AG20443 (cell line): ENCODE data around the gene CLIC1.
A peak's percentile ranks its signal among the peaks of the same experiment; 100 is the strongest.

Experiments
- DNase-seq: peaks from one replicate; pipeline ENCODE4 v3.0.0; 2012; ENCODE audit warnings: low spot score, mixed read lengths

Gene CLIC1

DNA sequence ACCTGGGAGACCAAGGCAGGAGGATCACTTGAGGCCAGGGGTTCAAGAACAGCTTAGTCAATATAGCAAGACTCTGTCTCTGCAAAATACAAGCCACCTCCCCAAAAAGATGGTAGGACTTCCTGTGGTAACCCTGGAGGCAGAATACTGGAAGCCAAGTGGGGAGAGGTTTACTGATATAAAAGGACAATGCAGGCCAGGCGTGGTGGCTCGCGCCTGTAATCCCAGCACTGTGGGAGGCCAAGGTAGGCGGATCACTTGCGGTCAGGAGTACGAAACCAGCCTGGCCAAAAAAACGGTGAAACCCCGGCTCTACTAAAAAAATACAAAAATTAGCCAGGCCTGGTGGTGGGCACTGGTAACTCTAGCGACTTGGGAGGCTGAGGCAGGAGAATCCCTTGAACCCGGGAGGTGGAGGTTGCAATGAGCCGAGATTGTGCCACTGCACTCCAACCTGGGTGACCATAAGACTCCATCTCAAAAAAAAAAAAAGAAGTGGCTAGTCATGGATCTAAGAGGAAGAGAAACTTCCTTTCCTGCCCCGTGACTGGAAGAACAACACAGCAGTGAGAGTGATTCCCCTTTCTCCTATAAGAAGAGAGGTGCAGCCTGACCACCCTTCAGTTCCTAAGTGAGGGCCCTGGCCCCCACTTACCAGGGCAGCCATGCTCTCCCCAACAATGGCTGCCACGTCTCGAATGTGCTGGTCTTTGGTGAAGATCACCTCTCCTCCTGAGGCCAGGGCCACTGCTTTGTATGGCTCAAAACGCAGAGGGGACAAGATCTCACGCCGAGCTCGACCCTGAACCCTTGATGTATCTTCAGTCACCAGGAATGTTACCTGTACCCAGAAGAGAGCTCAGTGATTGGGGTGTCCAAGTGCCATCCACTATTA lies 32.3 kb upstream of the CLIC1 start:
- no peak for DNase-seq

DNA sequence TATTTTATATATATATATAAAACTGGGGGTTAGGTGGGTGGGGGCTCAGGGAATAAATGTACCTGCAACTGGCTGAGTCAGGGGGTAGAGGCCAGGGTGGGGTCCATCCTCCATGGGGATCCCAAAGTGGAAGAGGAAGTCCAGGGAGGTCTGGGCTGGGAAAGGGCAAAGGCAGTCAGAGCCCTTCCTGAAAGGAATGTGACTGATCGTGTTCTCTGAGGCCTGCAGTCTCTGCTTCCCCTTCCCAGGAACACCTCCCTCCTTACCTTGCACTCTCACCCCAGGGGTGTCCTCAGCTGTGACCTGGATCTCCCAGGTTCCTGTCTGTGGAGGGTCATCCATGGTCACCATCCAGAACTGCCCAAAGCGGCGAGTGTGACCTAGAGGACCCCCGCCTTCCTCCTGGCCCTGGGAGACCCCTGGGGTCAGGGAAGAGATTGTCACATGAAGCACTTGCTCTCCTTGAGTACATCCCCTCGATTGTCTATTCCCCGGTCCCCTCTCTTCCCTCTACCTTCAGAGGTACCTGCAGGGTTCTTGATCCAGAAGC lies 30.8 kb upstream of the CLIC1 start:
- no peak for DNase-seq

DNA sequence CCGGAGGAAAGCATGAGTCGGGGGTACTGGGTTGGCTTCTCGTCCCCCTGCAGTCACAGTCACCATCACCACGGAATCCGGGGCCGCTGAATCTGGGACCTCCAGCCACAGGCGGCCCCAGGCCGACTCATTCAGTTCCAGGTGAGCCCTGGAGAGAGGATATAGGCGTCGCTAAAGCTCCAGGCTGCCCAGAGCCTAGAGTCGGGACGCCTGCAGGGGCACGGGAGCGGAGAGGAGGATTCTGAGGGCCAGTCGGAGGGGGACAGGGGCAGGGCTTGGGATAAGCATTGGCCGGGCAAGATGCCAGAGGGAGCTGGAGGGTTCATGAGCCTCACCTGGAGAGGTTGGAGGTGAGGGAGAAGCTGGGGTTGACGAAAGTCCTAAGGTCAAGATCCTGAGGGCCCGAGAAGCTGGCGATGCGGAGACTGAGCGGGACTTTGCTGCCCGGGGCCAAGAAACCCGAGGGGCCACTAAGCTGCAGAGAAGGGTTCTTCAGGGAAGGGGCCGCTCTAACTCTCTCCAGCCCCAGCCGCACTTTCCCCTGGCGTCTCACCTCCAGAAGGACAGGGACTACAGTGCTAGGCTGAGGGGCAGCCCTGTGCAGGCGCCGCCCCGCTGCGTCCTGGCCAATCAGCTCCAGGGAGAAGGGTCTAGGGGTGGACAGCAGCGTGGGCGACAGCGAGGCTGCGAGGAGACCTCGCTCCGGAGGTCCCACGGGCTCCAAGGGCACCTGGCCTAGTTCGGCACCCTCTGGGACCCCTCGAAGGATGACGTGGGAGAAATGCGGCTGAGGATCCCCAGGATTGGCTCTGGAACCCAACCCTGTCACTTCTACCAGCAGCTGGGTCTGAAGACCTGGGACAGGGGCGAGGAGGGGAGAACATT lies 29.8 kb upstream of the CLIC1 start:
- DNase-seq, result peak; percentile 71

DNA sequence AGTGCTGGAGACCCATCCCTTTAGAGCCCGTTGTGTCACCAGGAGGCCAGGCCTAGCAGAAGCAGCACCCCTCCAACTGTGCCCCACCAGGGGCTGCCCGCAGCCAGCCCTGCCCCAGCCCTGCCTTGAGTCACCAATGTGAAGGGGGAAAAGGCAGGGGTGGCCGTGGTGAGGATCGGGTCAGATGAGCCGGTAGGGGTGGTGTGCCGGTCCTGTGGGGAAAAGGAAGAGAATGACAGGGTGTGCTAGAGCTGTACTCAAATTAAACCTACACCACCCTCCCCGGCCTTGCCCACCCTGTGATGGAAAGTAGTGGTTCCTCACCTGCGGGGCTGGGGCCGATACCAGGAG lies 29.2 kb upstream of the CLIC1 start:
- DNase-seq, result no peak

DNA sequence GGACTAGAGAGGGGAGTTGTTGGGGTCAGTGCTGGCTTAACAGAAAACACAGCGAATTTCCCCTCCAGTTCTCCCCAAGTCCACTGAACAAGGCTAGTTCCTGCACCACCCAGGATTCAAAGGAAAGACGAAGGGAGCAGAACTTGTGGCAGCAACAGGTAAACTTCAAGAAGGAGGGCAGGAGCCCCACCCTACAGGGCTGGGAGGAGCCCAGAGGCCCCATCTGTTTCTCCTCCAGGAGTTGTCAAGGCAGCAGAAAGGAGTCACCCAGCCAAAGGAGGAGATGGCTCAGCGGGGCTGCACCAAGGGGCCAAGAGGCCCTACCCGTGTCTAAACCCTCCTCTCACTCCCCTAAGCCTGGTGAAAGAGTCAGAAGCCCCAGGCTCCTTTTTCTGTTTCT lies 27.9 kb upstream of the CLIC1 start:
- no peak for DNase-seq

DNA sequence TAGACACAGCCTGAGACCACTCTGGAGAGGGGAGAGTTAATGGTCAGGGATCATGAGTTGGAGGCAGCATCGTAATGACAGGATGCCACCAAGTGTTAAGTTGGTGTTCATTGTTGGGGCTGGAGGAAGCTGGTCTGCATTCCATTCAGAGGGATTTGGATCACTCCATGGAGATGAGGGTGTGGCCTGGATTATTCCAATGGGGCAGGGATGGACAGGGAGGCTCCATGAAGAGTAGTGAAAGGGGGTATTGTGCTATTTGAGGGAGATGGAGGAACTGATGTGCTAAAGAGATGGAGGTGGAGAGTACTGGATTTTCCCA lies 27.2 kb upstream of the CLIC1 start:
- peak; percentile 92 for DNase-seq

DNA sequence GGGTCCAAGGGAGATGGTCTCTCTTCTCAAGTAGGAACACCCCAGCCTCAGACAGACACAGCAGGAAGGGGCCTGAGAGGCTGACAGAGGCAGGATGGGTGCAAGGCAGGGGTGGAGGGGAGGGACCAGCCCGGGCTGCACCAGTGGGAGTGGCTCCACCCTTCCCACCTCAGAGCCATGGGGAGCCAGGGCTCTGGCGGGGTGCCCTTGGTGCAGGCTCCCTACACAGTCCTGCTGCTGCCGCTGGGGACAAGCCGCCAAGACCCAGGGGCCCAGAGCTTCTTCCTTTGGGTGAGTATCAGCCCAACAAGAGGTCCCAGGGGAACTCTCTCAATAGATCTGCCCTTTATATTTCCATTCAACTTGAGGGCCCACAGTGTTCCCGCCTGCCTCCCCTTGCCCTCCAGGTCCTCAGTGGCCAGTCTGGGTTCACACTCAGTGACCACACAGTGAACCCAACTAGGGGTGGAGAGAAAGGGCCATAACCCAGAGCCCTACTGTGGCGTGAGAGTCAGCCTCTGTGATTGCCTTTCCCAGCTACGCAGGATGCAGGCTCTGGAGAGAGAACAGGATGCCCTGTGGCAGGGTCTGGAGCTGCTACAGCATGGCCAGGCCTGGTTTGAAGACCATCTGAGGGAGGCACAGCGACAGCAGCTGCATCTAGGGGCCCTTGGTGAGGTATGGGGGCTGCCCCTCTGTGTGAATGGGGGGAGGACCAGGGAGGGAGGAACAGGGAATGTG lies 26.7 kb upstream of the CLIC1 start:
- no peak for DNase-seq

DNA sequence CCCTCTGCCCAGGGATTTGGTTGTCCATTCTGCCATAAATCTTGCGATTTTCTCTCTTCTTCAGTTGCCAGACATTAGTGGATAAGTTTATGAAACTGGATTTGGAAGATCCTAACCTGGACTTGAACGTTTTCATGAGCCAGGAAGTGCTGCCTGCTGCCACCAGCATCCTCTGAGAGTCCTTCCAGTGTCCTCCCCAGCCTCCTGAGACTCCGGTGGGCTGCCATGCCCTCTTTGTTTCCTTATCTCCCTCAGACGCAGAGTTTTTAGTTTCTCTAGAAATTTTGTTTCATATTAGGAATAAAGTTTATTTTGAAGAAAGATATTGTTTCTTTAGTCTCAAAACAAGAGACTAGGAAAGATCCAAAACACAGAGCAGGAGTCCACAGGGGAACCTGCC lies 26.0 kb upstream of the CLIC1 start, which contains the start of gene SAPCD1:
SAPCD1 (plus strand) TSS at position 301 of the 400 bp plus-strand sequence. CDS start 399 bp downstream, outside the sequence.
- DNase-seq, result no peak

DNA sequence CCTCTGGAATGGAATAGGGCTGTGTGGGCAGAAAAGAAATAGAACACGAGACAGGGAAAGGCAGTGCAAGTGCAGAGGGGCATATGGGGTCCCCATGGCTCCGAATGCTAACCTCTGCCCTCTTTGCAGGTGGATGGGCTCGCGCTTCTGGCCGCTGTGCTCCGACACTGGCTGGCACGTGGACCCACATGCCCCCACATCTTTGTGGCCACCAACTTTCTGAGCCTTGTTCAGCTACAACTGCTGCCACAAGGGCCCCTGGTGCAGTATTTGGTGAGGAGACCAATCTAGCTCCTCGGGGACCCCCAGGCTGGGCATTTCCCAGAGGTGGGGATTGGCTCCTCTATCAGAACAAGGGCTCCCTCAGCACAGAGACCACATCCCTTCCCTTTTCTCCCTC lies 25.0 kb upstream of the CLIC1 start:
- DNase-seq, result no peak

DNA sequence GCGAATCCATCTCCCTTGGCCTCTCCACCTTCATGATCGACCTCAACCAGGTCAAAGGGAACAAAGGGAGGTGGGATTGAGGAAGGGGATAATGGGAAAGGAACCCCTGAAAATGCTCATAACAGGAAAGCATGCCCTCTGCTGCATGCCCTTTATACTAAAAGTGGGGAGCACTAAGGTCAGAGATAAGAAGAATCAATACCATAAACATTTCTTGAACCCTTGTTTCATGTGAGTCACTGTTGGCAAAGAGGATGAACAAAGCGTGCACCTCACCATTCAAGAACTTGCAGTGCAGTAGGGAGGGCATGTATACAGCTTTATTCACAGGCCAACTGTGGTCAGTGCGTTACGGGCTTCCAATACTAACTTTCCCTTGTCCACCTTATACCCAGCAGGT lies 24.5 kb upstream of the CLIC1 start:
- no peak for DNase-seq

DNA sequence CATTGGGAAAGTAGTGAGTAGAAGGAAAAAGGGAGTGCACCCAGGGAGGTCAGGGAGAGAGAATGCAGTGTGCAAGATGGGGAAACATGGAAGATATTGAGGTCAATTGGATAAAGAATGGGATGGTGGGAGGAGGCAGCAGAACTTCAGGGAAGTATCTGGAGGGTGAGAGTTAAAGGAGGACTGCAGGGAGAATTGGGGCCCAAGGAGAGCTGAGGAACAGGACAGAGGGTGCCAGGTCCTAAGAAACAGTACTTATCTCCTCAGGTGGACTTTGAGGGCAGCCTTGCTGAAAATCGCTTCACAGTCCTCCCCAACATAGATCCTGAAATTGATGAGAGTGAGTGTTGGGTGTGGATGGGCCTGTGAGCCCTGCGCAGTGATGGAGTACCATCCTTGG lies 22.0 kb upstream of the CLIC1 start:
- no peak for DNase-seq

DNA sequence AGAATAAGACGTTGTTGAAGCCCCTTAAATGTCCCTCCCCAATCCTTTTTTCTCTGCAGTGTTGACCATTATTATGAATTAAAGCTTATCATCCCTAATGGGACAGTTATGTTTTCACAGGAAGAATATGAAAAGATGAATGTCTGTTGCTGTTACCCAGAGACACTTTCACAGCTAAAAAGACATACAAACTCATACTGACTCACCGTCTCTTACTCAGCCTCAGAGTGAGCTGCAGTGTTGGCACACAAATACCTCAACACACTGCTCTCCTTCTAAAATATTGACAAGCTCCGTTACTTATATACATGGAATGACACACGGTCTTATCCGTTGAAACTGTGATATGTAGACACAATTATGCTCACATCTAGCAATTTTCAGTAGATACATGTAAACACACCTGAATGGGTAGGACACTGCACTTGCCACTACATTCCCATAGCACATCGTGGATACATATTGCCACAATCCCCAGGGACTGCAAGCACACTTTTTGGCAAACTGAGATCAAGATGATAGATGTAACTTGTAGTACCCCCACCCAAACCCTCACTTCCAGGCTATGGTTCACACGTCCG lies 16.5 kb upstream of the CLIC1 start:
- peak; percentile 74 for DNase-seq

DNA sequence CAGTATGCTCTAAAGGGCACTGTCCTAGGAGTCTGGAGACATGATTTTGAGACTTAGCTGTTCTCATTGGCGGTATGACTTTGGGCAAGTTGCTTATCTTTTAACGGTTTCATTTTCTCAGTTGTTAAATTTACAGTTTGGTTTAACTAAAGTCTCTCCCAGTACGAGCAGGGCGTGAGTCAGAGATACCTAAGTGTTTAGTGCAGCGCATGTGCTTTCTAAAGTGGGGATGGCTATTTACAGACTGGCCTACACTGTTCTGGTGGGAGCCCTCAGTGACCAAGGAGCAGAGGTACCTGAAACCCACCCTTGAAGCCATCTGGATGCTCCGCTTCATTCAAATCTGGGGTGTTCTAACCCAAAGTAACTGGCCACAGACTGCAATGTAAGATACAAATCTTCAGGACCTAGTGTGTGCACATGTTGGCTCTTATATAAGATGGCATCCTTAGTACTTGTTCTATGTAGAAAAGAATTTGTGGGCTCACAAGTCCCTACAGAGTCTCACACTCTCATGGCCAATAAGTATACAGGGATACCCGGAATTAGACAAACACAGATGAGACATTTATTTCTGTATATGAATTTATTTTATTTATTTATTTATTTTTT lies 14.2 kb upstream of the CLIC1 start:
- no peak for DNase-seq

DNA sequence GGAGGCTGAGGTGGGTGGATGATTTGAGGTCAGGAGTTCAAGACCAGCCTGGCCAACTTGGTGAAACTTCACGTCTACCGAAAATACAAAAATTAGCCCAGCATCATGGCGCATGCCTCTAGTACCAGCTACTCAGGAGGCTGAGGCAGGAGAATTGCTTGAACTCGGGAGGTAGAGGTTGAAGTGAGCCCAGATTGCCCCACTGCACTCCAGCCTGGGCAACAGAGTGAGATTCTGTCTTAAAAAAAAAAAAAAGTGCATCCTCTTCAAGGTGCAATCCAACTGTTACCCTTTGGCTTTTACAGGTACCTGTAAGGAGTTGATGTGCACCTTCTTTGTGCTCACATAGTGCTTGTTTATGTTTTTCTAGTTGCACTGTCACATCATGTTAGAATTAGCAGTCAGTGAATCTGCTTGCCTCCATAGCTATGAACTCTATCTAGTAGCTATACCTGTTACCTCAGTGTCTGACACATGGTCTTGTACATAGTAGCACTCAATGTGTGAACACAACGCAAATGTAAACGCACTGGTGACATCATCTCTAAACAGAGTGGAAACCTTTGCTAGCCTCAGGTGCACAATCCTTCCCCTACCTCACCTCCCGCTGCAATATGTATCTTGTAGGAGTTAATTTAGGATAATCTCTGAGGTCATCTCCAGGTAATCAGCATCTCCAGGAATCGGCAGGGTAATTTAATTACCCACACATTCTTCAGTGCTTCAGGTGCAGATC lies 13.1 kb upstream of the CLIC1 start:
- DNase-seq, result no peak

DNA sequence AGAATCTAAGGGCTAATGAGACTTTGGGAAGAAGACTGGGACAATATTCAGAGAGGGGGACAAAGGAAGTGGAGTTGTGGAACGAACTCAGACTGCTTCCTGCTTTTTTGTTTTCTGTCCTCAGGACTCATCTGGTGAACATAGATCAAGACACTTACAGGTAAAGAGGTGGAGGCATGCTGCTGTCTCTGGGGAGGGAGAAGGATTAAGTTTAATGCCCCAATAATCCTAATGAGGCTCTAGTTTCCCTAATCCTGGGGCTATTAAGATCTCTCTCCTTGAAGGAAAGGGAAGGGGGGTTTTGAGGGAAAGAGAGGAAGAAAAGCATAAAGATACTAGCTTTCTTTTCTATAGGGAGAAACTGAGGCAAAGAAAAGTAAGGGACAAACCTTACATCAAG lies 8.1 kb upstream of the CLIC1 start:
- no peak for DNase-seq

DNA sequence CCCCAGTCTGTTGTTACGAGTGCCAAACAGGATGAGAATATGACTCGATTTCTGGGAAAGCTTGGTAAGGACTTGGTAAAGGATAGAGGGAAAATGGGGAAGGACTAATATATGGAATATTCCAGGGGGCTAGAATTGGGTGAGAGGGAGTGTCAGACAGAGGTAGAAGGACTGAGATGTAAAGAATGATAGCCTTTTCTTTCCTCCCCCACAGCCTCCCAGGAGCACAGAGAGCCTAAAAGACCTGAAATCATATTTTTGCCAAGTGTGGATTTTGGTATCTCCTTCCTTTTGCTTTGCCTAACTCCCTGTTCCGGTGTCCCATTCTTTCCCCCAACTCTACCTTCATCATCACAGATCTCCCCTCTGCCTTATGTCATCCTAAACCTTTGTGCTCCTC lies 6.6 kb upstream of the CLIC1 start:
- DNase-seq, result no peak

DNA sequence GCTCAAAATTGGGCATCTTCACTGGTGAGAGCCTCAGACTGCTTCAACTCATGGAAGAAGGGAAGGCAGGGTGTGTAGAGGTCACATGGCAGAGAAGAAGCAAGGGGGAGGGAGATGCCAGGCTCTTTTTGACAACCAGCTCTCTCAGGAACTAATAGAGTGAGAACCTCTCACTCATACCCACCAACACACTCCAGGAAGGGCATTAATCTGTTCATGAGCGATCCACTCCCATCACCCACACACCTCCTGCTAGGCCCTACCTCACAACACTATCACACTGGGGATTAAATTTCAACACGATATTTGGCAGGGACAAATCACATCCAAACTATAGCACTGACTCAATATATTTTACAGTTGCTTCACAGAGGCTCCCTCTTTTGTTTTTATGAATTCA lies 5.5 kb upstream of the CLIC1 start:
- DNase-seq, result no peak

DNA sequence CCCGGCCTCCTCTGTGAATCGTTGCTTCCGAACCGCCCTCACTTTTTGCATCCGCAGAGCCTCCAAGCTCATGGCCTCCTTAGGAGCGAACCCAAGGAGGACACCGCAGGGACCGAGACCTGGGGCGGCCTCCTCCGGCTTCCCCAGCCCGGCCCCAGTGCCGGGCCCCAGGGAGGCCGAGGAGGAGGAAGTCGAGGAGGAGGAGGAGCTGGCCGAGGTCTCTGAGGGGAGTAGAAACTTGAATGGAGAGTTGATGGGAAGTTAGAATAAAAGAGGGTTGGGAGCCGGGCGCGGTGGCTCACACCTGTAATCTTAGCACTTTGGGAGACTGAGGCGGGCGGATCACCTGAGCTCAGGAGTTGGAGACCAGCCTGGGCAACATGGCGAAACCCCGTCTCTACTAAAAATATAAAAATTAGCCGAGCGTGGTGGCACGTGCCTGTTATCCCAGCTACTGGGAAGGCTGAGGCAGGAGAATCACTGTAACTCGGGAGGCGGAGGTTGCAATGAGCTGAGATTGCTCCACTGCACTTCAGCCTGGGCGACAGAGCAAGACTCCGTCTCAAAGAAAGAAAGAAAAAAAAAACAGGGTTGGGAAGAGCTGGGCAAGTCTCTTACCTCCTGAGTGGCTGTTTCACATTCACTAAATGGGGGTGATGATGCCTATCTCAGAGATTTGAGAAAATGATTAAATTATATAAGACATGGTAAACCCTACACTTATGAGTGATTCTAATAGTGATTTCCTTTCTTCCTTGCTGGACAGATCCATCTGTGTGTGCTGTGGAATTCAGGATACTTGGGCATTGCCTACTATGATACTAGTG lies 4.3 kb upstream of the CLIC1 start:
- DNase-seq, result peak; percentile 53

DNA sequence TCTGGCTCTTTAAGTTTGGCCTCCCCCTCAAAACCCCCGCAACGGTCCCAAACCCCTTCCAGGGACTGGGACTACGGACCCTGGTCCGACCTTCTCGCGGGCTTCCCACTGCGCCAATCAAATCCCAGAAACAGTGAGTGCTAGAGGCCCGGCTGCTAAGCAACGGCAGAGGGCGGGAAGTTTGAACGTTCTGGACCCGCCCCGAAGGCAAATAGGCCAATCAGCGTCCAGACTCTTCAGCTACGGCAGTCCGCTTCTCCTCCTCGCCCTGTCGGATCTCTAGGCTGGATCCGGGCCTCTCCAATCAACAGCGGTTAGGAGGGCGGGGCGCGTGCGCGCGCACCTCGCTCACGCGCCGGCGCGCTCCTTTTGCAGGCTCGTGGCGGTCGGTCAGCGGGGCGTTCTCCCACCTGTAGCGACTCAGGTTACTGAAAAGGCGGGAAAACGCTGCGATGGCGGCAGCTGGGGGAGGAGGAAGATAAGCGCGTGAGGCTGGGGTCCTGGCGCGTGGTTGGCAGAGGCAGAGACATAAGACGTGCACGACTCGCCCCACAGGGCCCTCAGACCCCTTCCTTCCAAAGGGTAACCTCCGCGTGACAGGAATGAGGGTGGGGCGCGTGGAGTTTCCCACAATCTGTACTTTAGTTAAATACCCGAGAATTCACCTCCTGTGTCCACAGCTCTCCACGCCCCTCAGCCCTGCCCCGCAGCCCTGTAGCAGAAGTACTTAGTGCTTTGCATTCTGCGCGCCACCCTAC lies 3.5 kb upstream of the CLIC1 start, which contains the start of gene MSH5:
MSH5 (plus strand) TSS at position 367 of the 758 bp plus-strand sequence. CDS start 462 bp downstream, outside the sequence.
- DNase-seq, result peak; percentile 98
